Measurements from ENCODE around the gene ZNF423.

Gene ZNF423

GRCh38 chr16:49491771-49492761 is 363.8 kb downstream of the ZNF423 start:
- H3K4me3 Mint-ChIP-seq, result no peak overlapping the region
- no peaks in the 10 kb centered on the region for H3K36me3 Mint-ChIP-seq
- no peaks in the 10 kb centered on the region for H3K4me1 Mint-ChIP-seq (ENCODE audit: low read depth)
- no peak overlapping the region for H3K27ac Mint-ChIP-seq
- H3K9me3 Mint-ChIP-seq (ENCODE audit: low read depth), result no peaks in the 10 kb centered on the region
- H3K27me3 Mint-ChIP-seq, result peaks cover 2% of the 10 kb centered on the region

GRCh38 chr16:49491106-49491670 is 364.7 kb downstream of the ZNF423 start:
- H3K4me1 Mint-ChIP-seq (ENCODE audit: low read depth), result no peaks in the 10 kb centered on the region
- peaks cover 2% of the 10 kb centered on the region for H3K27me3 Mint-ChIP-seq
- H3K27ac Mint-ChIP-seq, result no peak overlapping the region
- H3K4me3 Mint-ChIP-seq, result no peak overlapping the region
- no peaks in the 10 kb centered on the region for H3K9me3 Mint-ChIP-seq (ENCODE audit: low read depth)
- H3K36me3 Mint-ChIP-seq, result no peaks in the 10 kb centered on the region

GRCh38 chr16:49490321-49490705 is 365.6 kb downstream of the ZNF423 start:
- Mint-ChIP-seq H3K4me1 (ENCODE audit: low read depth) (no peaks in the 10 kb centered on the region), H3K27ac (no peak overlapping the region), H3K9me3 (ENCODE audit: low read depth) (no peaks in the 10 kb centered on the region), H3K27me3 (peaks cover 2% of the 10 kb centered on the region), H3K36me3 (no peaks in the 10 kb centered on the region), H3K4me3 (no peak overlapping the region)

- Mint-ChIP-seq H3K4me3 (no peak overlapping the region), H3K4me1 (ENCODE audit: low read depth) (no peaks in the 10 kb centered on the region), H3K27ac (no peak overlapping the region), H3K27me3 (peaks cover 2% of the 10 kb centered on the region), H3K9me3 (ENCODE audit: low read depth) (no peaks in the 10 kb centered on the region), H3K36me3 (no peaks in the 10 kb centered on the region)
Measured at GRCh38 chr16:49489686-49490320, 366.1 kb downstream of the ZNF423 start.

GRCh38 chr16:49488740-49489525 is 367.0 kb downstream of the ZNF423 start:
- H3K9me3 Mint-ChIP-seq (ENCODE audit: low read depth), result no peaks in the 10 kb centered on the region
- no peaks in the 10 kb centered on the region for H3K36me3 Mint-ChIP-seq
- no peak overlapping the region for H3K4me3 Mint-ChIP-seq
- H3K4me1 Mint-ChIP-seq (ENCODE audit: low read depth), result peaks cover 1% of the 10 kb centered on the region
- H3K27ac Mint-ChIP-seq, result no peak overlapping the region
- peaks cover 2% of the 10 kb centered on the region for H3K27me3 Mint-ChIP-seq

- Mint-ChIP-seq H3K4me1 (ENCODE audit: low read depth) (peaks cover 1% of the 10 kb centered on the region), H3K27me3 (peaks cover 2% of the 10 kb centered on the region), H3K27ac (no peak overlapping the region), H3K36me3 (no peaks in the 10 kb centered on the region), H3K9me3 (ENCODE audit: low read depth) (no peaks in the 10 kb centered on the region), H3K4me3 (no peak overlapping the region)
Measured at GRCh38 chr16:49488336-49488735, 367.6 kb downstream of the ZNF423 start.

- peaks cover 5% of the 10 kb centered on the region for H3K27me3 Mint-ChIP-seq
- H3K27ac Mint-ChIP-seq, result no peak overlapping the region
- H3K36me3 Mint-ChIP-seq, result no peaks in the 10 kb centered on the region
- H3K9me3 Mint-ChIP-seq (ENCODE audit: low read depth), result no peaks in the 10 kb centered on the region
- H3K4me3 Mint-ChIP-seq, result no peak overlapping the region
- H3K4me1 Mint-ChIP-seq (ENCODE audit: low read depth), result peaks cover 1% of the 10 kb centered on the region
Measured at GRCh38 chr16:49487746-49488145, 368.2 kb downstream of the ZNF423 start.

GRCh38 chr16:49486400-49486799 is 369.5 kb downstream of the ZNF423 start:
- H3K9me3 Mint-ChIP-seq (ENCODE audit: low read depth), result no peaks in the 10 kb centered on the region
- H3K4me3 Mint-ChIP-seq, result no peak overlapping the region
- no peaks in the 10 kb centered on the region for H3K36me3 Mint-ChIP-seq
- peaks cover 5% of the 10 kb centered on the region for H3K27me3 Mint-ChIP-seq
- H3K4me1 Mint-ChIP-seq (ENCODE audit: low read depth), result peaks cover 1% of the 10 kb centered on the region
- no peak overlapping the region for H3K27ac Mint-ChIP-seq

- H3K36me3 Mint-ChIP-seq, result no peaks in the 10 kb centered on the region
- peaks cover 1% of the 10 kb centered on the region for H3K4me1 Mint-ChIP-seq (ENCODE audit: low read depth)
- no peak overlapping the region for H3K27ac Mint-ChIP-seq
- no peak overlapping the region for H3K4me3 Mint-ChIP-seq
- H3K9me3 Mint-ChIP-seq (ENCODE audit: low read depth), result no peaks in the 10 kb centered on the region
- H3K27me3 Mint-ChIP-seq, result peaks cover 7% of the 10 kb centered on the region
Measured at GRCh38 chr16:49485663-49486062, 370.2 kb downstream of the ZNF423 start.

GRCh38 chr16:49484936-49485335 is 371.0 kb downstream of the ZNF423 start:
- Mint-ChIP-seq H3K36me3 (no peaks in the 10 kb centered on the region), H3K4me3 (no peak overlapping the region), H3K27ac (no peak overlapping the region), H3K9me3 (ENCODE audit: low read depth) (no peaks in the 10 kb centered on the region), H3K4me1 (ENCODE audit: low read depth) (peaks cover 1% of the 10 kb centered on the region), H3K27me3 (peaks cover 7% of the 10 kb centered on the region)

GRCh38 chr16:49484451-49484849 is 371.5 kb downstream of the ZNF423 start:
- no peaks in the 10 kb centered on the region for H3K36me3 Mint-ChIP-seq
- no peak overlapping the region for H3K27ac Mint-ChIP-seq
- no peaks in the 10 kb centered on the region for H3K9me3 Mint-ChIP-seq (ENCODE audit: low read depth)
- peak overlapping the region; percentile 30 for H3K4me3 Mint-ChIP-seq
- peaks cover 1% of the 10 kb centered on the region for H3K4me1 Mint-ChIP-seq (ENCODE audit: low read depth)
- H3K27me3 Mint-ChIP-seq, result peaks cover 7% of the 10 kb centered on the region

GRCh38 chr16:49483651-49484450 is 372.1 kb downstream of the ZNF423 start:
- peaks cover 7% of the 10 kb centered on the region for H3K27me3 Mint-ChIP-seq
- H3K4me3 Mint-ChIP-seq, result peak overlapping the region; percentile 30
- H3K4me1 Mint-ChIP-seq (ENCODE audit: low read depth), result peaks cover 1% of the 10 kb centered on the region
- H3K27ac Mint-ChIP-seq, result no peak overlapping the region
- H3K9me3 Mint-ChIP-seq (ENCODE audit: low read depth), result no peaks in the 10 kb centered on the region
- no peaks in the 10 kb centered on the region for H3K36me3 Mint-ChIP-seq

GRCh38 chr16:49483251-49483650 is 372.7 kb downstream of the ZNF423 start:
- Mint-ChIP-seq H3K4me3 (no peak overlapping the region), H3K36me3 (no peaks in the 10 kb centered on the region), H3K9me3 (ENCODE audit: low read depth) (no peaks in the 10 kb centered on the region), H3K27ac (no peak overlapping the region), H3K27me3 (peaks cover 7% of the 10 kb centered on the region), H3K4me1 (ENCODE audit: low read depth) (peaks cover 1% of the 10 kb centered on the region)

- Mint-ChIP-seq H3K27ac (no peak overlapping the region), H3K4me1 (ENCODE audit: low read depth) (peaks cover 1% of the 10 kb centered on the region), H3K4me3 (no peak overlapping the region), H3K36me3 (no peaks in the 10 kb centered on the region), H3K27me3 (peaks cover 7% of the 10 kb centered on the region), H3K9me3 (ENCODE audit: low read depth) (no peaks in the 10 kb centered on the region)
Measured at GRCh38 chr16:49482690-49483089, 373.2 kb downstream of the ZNF423 start.
